Esophagus muscularis mucosa (tissue), 4 donors: ENCODE measurements around the gene OR2B3. TPM values are rescaled to one million over a fixed set of nuclear protein-coding genes. Genes with fewer than 3 reads are reported as not detected.

Experiments used
- DNase-seq: peaks from one replicate; pipeline ENCODE4 v3.0.0-alpha.2; 2017; ENCODE audit errors: extremely low spot score
- H3K27ac ChIP-seq, 4 donors: fragments of 200-600 bp; sonication (generic); replicated peaks in 1 of 4; 1 replicate in 3 of 4; 2 replicates in 1 of 4; pipeline ENCODE4 v1.5.1; 2016 to 2019; ENCODE audit warnings: mild to moderate bottlenecking in 1 of 4
- H3K27me3 ChIP-seq, 4 donors: fragments of 200-600 bp; sonication (generic); one replicate each; pipeline versions ENCODE4 v1.5.1 to v1.6.0; 2016 to 2019
- H3K36me3 ChIP-seq, 4 donors: fragments of 200-600 bp; sonication (generic); one replicate each; pipeline ENCODE4 v1.5.1; 2016 to 2019
- H3K4me1 ChIP-seq, 4 donors: fragments of 200-600 bp; sonication (generic); one replicate each; pipeline ENCODE4 v1.5.1; 2016 to 2019
- H3K4me3 ChIP-seq, 4 donors: fragments of 200-600 bp; sonication (generic); 1 replicate in 2 of 4; 2 replicates in 2 of 4; pipeline ENCODE4 v1.5.1; 2016 to 2019; ENCODE audit warnings: mild to moderate bottlenecking in 4 of 4, moderate library complexity in 1 of 4
- H3K9me3 ChIP-seq, 4 donors: fragments of 200-600 bp; sonication (generic); 1 replicate in 3 of 4; 2 replicates in 1 of 4; pipeline ENCODE4 v1.5.1; 2016 to 2019
- EP300 ChIP-seq: sonication (generic); formaldehyde crosslinking; IDR thresholded peaks from one replicate; pipeline ENCODE4 v1.6.1; 2017; ENCODE audit warnings: antibody characterized with exemption
- POLR2A ChIP-seq: fragments of 450-650 bp; IDR thresholded peaks from one replicate; pipeline ENCODE4 v1.6.1; 2017; ENCODE audit warnings: antibody characterized with exemption, moderate library complexity, mild to moderate bottlenecking, low read depth
- POLR2AphosphoS5 ChIP-seq, 2 donors: sonication (generic); formaldehyde crosslinking; IDR thresholded peaks; one replicate each; pipeline ENCODE4 v1.6.1; 2017; ENCODE audit warnings: antibody characterized with exemption in 2 of 2
- WGBS: methylation state at CpG from one replicate; pipeline ENCODE4 v1.1.5; 2018; 5-methylcytosine and 5-hydroxymethylcytosine counted together
- intact Hi-C: fragments of 100-400 bp; cut with DNase I; formaldehyde crosslinking; loops from one replicate; pipeline ENCODE4 v1.15.1; 2023
- total RNA-seq, 4 donors: library from RNA; depleted of rRNA; stranded (reverse); fragments of >200 nt; gene quantifications; one replicate each; pipeline versions ENCODE4 v1.1.0 to v1.2.1, GENCODE V29; 2016
- TF ChIP-seq, protein P1 (sequence below), 3 experiments: fragments of 200-600 bp in 2 of 3; fragments of 450-650 bp in 1 of 3; sonication (generic) in 2 of 3; IDR thresholded peaks; one replicate each; pipeline ENCODE4 v1.5.1; 2017 to 2019; ENCODE audit warnings: antibody characterized with exemption in 3 of 3, mild to moderate bottlenecking in 2 of 3, moderate library complexity in 1 of 3

Gene OR2B3
- total RNA-seq, 4 donors from 2014 or later, result not detected

- intact Hi-C loops, result no loop called here
- WGBS, result 69% methylated on average over 7 of the region's 7 CpGs
- no peak overlapping the region for H3K27ac ChIP-seq
- no peaks in the 10 kb centered on the region for H3K9me3 ChIP-seq
- H3K36me3 ChIP-seq, result no peaks in the 10 kb centered on the region
- H3K27me3 ChIP-seq, result no peaks in the 10 kb centered on the region
- DNase-seq, result no peak
- H3K4me1 ChIP-seq, result no peaks in the 10 kb centered on the region
- no peak for TF ChIP-seq POLR2AphosphoS5 (IDR thresholded peaks at IDR 0.05)
- no peak for TF ChIP-seq POLR2A
- no peak for TF ChIP-seq EP300
- no peak overlapping the region for H3K4me3 ChIP-seq
Measured at GRCh38 chr6:29112135-29112534, 25.0 kb upstream of the OR2B3 start.

DNA sequence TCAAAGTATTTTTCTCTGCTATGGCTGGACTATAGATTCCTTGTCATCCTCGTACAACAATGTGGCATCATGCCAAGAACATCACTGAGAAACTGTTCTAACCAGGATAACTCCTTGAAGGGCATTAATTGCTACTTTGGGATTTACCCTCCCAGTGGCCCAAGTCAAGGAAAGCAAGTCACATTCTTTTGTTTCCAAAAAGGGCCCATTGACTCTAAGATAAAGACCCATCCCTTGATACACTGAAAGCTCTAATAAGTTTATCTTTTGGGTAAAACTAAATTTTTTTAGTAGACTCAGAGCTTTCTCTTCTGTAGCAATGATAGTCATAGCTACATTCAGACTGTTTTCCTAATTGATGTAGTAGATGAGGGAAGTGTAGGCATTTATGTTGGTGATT lies 20.6 kb upstream of the OR2B3 start, which contains the start of gene OR2J3:
Gene OR2J3 (plus strand): TSS at position 301 of the 400 bp plus-strand sequence. CDS start 3,833 bp downstream, outside the sequence.
- no peaks in the 10 kb centered on the region for H3K27me3 ChIP-seq
- no peaks in the 10 kb centered on the region for H3K4me1 ChIP-seq
- no peak within 1 kb of the TSS for H3K4me3 ChIP-seq
- DNase-seq, result no peak
- WGBS, result 15% methylated on average over 1 of the region's 1 CpG
- no peaks in the 10 kb centered on the region for H3K36me3 ChIP-seq
- H3K27ac ChIP-seq, result no peak within 1 kb of the TSS
- TF ChIP-seq, protein P1, sequence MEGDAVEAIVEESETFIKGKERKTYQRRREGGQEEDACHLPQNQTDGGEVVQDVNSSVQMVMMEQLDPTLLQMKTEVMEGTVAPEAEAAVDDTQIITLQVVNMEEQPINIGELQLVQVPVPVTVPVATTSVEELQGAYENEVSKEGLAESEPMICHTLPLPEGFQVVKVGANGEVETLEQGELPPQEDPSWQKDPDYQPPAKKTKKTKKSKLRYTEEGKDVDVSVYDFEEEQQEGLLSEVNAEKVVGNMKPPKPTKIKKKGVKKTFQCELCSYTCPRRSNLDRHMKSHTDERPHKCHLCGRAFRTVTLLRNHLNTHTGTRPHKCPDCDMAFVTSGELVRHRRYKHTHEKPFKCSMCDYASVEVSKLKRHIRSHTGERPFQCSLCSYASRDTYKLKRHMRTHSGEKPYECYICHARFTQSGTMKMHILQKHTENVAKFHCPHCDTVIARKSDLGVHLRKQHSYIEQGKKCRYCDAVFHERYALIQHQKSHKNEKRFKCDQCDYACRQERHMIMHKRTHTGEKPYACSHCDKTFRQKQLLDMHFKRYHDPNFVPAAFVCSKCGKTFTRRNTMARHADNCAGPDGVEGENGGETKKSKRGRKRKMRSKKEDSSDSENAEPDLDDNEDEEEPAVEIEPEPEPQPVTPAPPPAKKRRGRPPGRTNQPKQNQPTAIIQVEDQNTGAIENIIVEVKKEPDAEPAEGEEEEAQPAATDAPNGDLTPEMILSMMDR (IDR thresholded peaks at IDR 0.05), result no peak
- TF ChIP-seq EP300 (no peak), POLR2AphosphoS5 (IDR thresholded peaks at IDR 0.05) (no peak), POLR2A (no peak)
- no peaks in the 10 kb centered on the region for H3K9me3 ChIP-seq
- intact Hi-C loops, result no loop called here

DNA sequence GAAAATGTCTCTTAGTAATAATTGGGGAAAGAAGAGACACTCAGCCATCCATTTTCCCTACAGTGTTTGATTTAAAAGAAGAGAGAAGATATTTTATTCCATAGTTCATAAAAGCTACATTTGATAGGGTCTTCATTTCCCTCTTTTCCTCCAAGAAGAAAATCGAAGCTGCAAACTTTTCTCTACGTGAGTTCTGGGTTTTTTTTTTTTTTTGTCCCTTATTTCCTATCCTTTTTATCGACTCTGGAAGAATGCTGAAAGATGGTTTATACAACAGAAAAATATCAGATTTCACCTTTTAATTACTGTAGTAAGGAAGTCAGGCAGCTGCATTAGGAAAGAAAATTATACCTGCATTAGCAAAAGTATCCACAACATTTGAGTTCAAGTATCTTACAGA lies 12.1 kb upstream of the OR2B3 start, which contains the start of gene OR2J1:
Gene OR2J1 (plus strand): TSS at position 301 of the 400 bp plus-strand sequence. CDS start 1,453 bp downstream, outside the sequence.
- Histone ChIP-seq H3K4me1 (no peaks in the 10 kb centered on the region), H3K27ac (no peak within 1 kb of the TSS), H3K36me3 (no peaks in the 10 kb centered on the region), H3K27me3 (no peaks in the 10 kb centered on the region), H3K9me3 (no peaks in the 10 kb centered on the region), H3K4me3 (no peak within 1 kb of the TSS)
- TF ChIP-seq EP300 (no peak), POLR2A (no peak), POLR2AphosphoS5 (IDR thresholded peaks at IDR 0.05) (no peak)
- TF ChIP-seq, protein P1 (IDR thresholded peaks at IDR 0.05), result no peak
- 72% methylated on average over 3 of the region's 3 CpGs for WGBS
- no peak for DNase-seq
- intact Hi-C loops, result no loop called here

DNA sequence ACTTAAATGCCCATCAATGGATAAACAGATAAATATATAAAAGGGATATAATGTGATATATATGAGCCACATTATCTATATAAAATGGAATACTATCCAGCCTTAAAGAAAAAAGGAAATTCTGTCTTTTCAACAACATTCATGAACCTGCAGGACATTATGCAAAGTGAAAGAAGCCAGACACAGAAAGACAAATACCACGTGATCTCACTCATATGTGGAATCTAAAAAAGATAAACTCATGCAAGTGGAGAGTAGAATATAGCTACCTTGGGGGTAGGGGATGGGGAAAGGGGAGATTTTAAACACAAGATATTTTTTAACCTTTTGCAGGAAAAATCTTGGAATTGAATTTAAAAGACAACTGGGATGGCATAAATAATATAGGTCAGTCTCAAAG lies 10.7 kb upstream of the OR2B3 start:
- no peak for TF ChIP-seq POLR2AphosphoS5 (IDR thresholded peaks at IDR 0.05)
- TF ChIP-seq EP300, result no peak
- TF ChIP-seq, protein P1 (IDR thresholded peaks at IDR 0.05), result no peak
- no peak for TF ChIP-seq POLR2A
- WGBS, result 61% methylated on average over 1 of the region's 1 CpG
- DNase-seq, result no peak
- Histone ChIP-seq H3K27me3 (no peaks in the 10 kb centered on the region), H3K36me3 (no peaks in the 10 kb centered on the region), H3K4me3 (no peak overlapping the region), H3K4me1 (no peaks in the 10 kb centered on the region), H3K27ac (no peak overlapping the region), H3K9me3 (no peaks in the 10 kb centered on the region)
- intact Hi-C loops, result no loop called here

- Histone ChIP-seq H3K27me3 (no peaks in the 10 kb centered on the region), H3K27ac (no peak overlapping the region), H3K4me3 (no peak overlapping the region), H3K4me1 (no peaks in the 10 kb centered on the region), H3K36me3 (no peaks in the 10 kb centered on the region), H3K9me3 (no peaks in the 10 kb centered on the region)
- no peak for TF ChIP-seq POLR2A
- TF ChIP-seq, protein P1 (IDR thresholded peaks at IDR 0.05), result no peak
- TF ChIP-seq POLR2AphosphoS5 (IDR thresholded peaks at IDR 0.05), result no peak
- no peak for TF ChIP-seq EP300
- WGBS, result 86% methylated on average over 3 of the region's 3 CpGs
- intact Hi-C loops, result no loop called here
- no peak for DNase-seq
Measured at GRCh38 chr6:29092957-29093356, 5.8 kb upstream of the OR2B3 start.
